Measurements from ENCODE around the gene NPAS1. TPM values are rescaled to one million over a fixed set of nuclear protein-coding genes. Genes with fewer than 3 reads are reported as not detected.

Gene NPAS1
- total and polyA plus RNA-seq, 2 of the 13 experiments (the other 11 are each of a cell fraction or from before 2014, with no cell fraction given) = 0.35 to 2.9 TPM

GRCh38 chr19:47066376-47067214 is 47.0 kb downstream of the NPAS1 start:
- POLR2A ChIA-PET = no interaction called here
- ATAC-seq (no peak), DNase-seq (ENCODE audit: low spot score) (no peak), FAIRE-seq (no peak)
- Histone ChIP-seq H3K36me3 (replicated peaks in 1 of 2; ENCODE audit: control insufficient read depth in 1 of 2, insufficient read depth in 2 of 2, low read length in 2 of 2) (peaks cover 32 to 51% of the 10 kb centered on the region in 2 experiments), H4K20me1 (ENCODE audit: insufficient read depth, low read length) (no peaks in the 10 kb centered on the region), H3K9me3 (ENCODE audit: low read length) (no peaks in the 10 kb centered on the region), H3K4me3 (replicated peaks in 1 of 3; ENCODE audit: insufficient read depth in 1 of 3, low read depth in 2 of 3, low read length in 3 of 3) (no peak overlapping the region), H3K27me3 (ENCODE audit: control insufficient read depth in 1 of 2, insufficient read depth in 2 of 2, low read length in 2 of 2) (no peaks in the 10 kb centered on the region), H3K27ac (ENCODE audit: extremely low read length, insufficient read depth, low read length) (no peak overlapping the region), H2AFZ (ENCODE audit: low read length) (no peak overlapping the region), H3K4me2 (ENCODE audit: low read depth, low read length) (no peak overlapping the region), H3K9ac (ENCODE audit: insufficient read depth, low read depth, low read length) (no peak overlapping the region), H3K79me2 (ENCODE audit: insufficient read depth, low read length) (no peaks in the 10 kb centered on the region), H3K4me1 (ENCODE audit: insufficient read depth, low read length) (no peaks in the 10 kb centered on the region)
- in situ Hi-C loops (cut with HindIII; ENCODE audit: extremely low pct_ligation_motif_present, low pct_unique_long_range_greater_than_20kb) (no loop called here), intact Hi-C loops (cut with micrococcal nuclease; ENCODE audit: unreplicated experiment) (no loop called here)
- CTCF ChIA-PET (ENCODE audit: low intra/inter-chr PET ratio, low total read pairs) = no interaction called here
- 98% methylated on average over 38 of the region's 61 CpGs for WGBS (ENCODE audit: low lambda C conversion rate)
- TF ChIP-seq AGO2 (optimal IDR thresholded peaks at IDR 0.05; ENCODE audit: low read depth, low read length) (peak; percentile 73), GRHL1 (CRISPR knock-in tag; conservative IDR thresholded peaks at IDR 0.05) (no peak)
- BruUV-seq (replicated peaks) = no TSS peak

GRCh38 chr19:47067215-47067847 is 47.7 kb downstream of the NPAS1 start:
- no peak overlapping the region for H3K9ac ChIP-seq (ENCODE audit: insufficient read depth, low read depth, low read length)
- no peaks in the 10 kb centered on the region for H4K20me1 ChIP-seq (ENCODE audit: insufficient read depth, low read length)
- H3K36me3 ChIP-seq (replicated peaks in 1 of 2; ENCODE audit: control insufficient read depth in 1 of 2, insufficient read depth in 2 of 2, low read length in 2 of 2) = peaks cover 37 to 57% of the 10 kb centered on the region in 2 experiments
- no TSS peak for BruUV-seq (replicated peaks)
- in situ Hi-C loops (cut with HindIII; ENCODE audit: extremely low pct_ligation_motif_present, low pct_unique_long_range_greater_than_20kb) (no loop called here), intact Hi-C loops (cut with micrococcal nuclease; ENCODE audit: unreplicated experiment) (no loop called here)
- no peaks in the 10 kb centered on the region for H3K4me1 ChIP-seq (ENCODE audit: insufficient read depth, low read length)
- no peak for FAIRE-seq
- no peak overlapping the region for H3K4me3 ChIP-seq (replicated peaks in 1 of 3; ENCODE audit: insufficient read depth in 1 of 3, low read depth in 2 of 3, low read length in 3 of 3)
- no peaks in the 10 kb centered on the region for H3K9me3 ChIP-seq (ENCODE audit: low read length)
- POLR2A ChIA-PET = no interaction called here
- CTCF ChIA-PET (ENCODE audit: low intra/inter-chr PET ratio, low total read pairs) = no interaction called here
- no peaks in the 10 kb centered on the region for H3K79me2 ChIP-seq (ENCODE audit: insufficient read depth, low read length)
- no peaks in the 10 kb centered on the region for H3K27me3 ChIP-seq (ENCODE audit: control insufficient read depth in 1 of 2, insufficient read depth in 2 of 2, low read length in 2 of 2)
- DNase-seq (ENCODE audit: low spot score) = no peak
- H3K27ac ChIP-seq (ENCODE audit: extremely low read length, insufficient read depth, low read length) = no peak overlapping the region
- no peak overlapping the region for H3K4me2 ChIP-seq (ENCODE audit: low read depth, low read length)
- H2AFZ ChIP-seq (ENCODE audit: low read length) = no peak overlapping the region
- 96% methylated on average over 18 of the region's 36 CpGs for WGBS (ENCODE audit: low lambda C conversion rate)
- no peak for ATAC-seq
- no peak for TF ChIP-seq RARG (CRISPR knock-in tag; IDR thresholded peaks at IDR 0.05; ENCODE audit: low read depth)
- no peak for TF ChIP-seq AFF4 (CRISPR knock-in tag; IDR thresholded peaks at IDR 0.05)
- TF ChIP-seq ZNF432 (CRISPR knock-in tag; IDR thresholded peaks at IDR 0.05; ENCODE audit: borderline replicate concordance) = no peak
- no peak for TF ChIP-seq ZNF10 (CRISPR knock-in tag; IDR thresholded peaks at IDR 0.05; ENCODE audit: borderline replicate concordance, low read depth)
- no peak for TF ChIP-seq ZNF136 (CRISPR knock-in tag; IDR thresholded peaks at IDR 0.05; ENCODE audit: low read depth)
- no peak for TF ChIP-seq SRSF9 (IDR thresholded peaks at IDR 0.05; ENCODE audit: borderline replicate concordance, insufficient read depth, low read depth, low read length, poor library complexity, severe bottlenecking)
- TF ChIP-seq SRSF1 (optimal IDR thresholded peaks at IDR 0.05; ENCODE audit: low read depth, low read length) = no peak
